HG03469 (cell line): Measurements from ENCODE around the gene POPDC2.

ENCODE experiments used
- ATAC-seq: cut with Tn5 transposase; IDR thresholded peaks from one replicate; pipeline ENCODE4 v1.9.1; 2021; ENCODE audit warnings: mild to moderate bottlenecking, moderate library complexity, moderate number of reproducible peaks; ENCODE audit not compliant: unreplicated experiment

The POPDC2 gene

DNA sequence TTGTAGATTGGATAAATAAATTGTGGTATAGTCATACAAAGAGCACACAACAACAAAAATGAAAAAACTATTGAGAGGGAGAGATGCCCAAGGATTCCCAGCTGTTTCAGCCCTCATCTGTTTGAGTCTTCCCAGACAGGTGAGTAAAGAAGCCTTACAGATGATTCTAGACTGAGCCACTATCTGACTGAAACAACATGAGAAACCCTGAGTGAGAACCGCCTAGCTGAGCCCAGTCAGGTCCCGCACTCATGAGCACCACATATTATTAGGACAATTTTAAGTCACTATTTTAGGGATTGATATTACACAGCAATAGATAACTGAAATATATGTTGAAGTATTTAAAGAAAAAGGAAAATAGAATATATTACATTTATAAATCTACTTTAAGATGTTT is 19.0 kb downstream of the POPDC2 start:
- no peak for ATAC-seq

DNA sequence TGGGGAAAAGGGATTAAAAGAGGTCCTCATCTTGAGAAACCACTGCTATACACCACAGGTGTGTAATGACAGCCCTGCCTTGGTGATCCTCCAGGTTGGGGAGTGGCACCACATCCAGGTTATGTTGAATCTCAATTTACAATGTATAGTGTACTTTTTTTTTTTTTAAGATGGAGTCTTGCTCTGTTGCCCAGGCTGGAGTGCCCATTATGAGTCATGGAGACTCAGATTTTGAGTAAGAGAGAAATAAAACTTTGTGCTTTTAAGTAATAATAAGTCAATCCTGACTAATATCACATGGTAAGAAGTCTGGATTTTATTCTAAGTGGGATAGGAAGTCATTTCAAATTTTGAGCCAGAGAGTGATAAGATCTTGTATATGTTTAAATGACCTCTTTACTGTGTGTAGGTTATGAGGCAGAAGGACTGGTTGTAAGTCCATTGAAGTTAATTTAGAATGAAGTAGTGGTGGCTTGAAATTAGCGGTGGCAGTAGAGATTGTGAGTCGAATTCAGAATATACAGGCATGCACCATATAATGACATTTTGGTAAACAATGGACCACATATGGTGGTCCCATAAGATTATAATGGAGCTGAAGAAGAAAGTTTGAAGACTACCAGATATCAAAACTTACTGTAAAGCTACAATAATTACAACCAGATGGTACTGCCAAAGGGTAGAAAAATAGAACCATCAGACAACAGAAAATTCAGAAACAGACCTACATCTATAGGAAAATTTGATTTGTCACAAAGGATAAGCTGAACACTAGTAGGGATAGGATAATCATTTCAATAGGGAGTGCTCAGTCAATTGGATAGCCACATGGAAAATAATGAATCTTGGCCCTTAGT is 20.7 kb downstream of the POPDC2 start:
- no peak for ATAC-seq

DNA sequence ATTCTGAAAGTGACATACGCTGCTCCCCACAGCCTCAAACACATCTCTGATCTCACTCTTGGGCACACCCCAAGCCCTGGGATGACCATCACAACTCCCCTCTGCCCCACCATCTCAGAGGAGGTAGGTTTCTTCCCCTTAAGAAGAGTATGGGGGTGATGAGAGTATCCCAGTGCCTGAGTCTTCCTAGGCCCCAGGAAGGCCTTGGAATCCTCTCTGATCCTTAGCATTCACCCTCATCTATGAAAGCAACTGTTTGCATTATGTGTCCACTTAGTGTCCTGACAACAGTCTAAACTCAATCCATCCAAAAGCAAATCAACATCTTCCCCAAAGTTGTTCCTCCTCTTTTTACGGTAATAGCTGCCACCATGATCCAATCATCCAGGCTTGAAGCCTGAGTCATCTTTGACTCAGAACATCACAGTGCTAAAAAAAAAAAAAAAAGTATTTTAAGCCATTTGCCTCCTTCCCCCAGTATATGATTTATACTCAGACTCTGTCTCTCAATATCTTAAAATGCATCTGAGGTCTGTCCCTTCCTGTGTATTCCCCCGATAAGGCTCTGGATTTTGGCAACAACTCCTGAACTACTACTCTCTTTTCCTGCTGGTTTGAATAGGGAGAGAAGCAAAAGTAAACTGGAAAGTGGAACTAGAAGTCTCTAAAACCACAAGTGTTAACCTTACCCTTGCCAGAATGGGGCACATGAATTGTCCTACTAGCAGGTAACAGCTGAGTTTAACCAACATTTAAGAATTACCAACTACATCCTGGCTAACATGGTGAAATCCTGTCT is 22.5 kb downstream of the POPDC2 start:
- peak; percentile 21 for ATAC-seq

DNA sequence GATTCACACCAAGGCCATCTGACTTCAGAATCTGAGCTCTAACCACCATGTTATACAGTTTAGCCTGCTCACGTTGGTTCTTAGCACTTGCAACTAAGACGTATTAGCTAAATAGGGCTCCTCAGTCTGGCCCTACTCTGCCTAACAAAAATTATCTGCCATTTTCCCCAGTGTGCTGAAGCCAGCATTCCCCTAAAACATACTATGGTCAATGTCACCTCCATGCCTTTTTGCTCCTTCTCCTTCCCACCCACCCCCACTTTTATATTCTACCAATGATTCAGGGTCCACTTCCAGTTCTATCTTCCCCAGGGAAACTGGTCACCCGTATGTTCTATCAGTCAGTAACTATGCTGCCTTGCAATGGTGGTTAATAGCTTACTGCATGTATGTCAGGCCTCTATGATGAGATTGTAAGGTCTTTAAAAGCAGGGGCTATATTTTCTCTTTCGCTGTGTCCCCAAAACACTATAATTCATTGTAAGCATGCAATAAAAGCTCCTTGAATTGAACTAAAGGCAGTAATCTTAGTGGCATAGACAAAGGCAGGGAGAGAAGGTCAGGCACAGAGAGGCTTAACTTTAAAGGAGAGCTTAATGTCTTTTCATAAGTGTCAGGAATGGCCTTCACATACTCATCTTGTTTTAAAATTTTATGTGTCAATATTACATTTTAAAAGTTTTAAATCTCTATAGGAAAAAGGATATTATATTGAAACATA is 23.3 kb downstream of the POPDC2 start:
- ATAC-seq = no peak

DNA sequence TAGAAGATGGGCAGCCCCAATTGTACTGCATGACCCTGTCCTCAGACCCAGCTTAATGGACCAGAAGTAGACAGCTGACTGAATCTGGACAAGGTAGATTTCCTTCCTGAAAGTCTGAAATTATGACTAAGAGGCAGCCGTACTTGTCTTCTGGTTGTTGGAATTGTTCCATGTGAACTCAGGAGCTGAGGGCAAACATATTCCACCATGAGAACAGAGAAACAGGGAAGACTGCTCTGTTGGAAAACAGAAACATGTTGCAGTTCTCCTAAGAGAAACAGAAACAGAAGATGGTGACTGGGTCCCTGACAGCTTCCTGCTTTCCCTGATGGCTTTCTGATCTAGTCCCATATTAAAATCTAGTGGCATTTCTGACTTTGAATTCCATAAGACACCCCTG is 24.1 kb downstream of the POPDC2 start:
- no peak for ATAC-seq

DNA sequence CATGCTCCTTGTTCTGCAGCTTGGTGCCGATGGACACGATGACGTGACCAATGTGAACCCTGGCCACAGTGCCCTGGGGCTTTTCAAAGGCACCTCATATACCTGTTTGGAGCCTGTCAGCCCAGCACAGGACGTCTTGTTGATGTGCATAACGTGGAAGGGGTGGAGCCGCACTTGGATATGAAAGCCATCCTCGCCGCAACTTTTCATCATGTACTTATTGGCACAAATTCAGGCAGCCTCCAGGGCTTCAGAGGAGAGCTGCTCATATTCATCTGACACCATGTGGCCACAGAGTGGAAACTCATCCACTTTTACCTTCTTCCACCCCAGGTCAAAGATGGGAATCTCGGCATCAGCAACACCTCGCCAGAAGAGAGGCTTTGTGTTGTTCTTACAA is 24.7 kb downstream of the POPDC2 start:
- ATAC-seq = no peak

DNA sequence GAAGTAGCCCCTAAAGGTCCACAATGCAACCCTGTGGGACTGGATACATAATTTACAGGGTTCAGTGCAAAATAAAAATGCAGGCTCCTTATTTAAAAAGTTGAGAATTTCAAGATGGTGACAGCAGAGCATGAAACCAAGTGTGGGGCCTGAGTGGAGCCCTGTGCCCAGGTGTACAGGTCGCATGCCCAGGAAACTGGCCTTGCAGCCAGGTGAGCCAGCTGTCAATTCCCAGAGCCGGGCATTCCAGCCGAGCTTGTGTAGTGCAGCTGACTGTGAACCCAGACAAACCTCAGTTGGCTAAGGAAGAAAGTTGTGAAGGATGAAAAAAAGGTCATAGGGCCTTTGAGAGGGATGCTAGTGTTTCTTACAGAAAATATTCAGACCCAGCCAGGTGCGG is 27.6 kb downstream of the POPDC2 start:
- ATAC-seq = no peak

DNA sequence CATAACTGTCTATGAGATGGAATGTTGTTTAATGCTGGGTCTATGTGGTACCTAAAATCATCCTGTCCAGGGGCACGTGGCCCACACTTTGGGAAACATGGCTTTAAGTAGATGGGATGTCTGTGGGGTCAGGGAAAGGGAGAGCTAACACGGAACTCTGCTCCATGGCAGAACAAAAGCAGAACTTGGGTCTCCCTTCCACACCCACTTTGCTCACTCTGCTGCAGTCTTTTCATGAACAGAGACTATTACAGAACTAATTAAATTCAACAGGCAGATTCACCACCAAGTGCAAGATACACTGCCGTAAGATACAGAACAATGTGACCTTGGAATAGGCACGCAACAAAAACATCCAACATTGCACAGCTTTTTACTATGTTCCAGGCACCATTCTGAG is 28.2 kb downstream of the POPDC2 start:
- no peak for ATAC-seq

DNA sequence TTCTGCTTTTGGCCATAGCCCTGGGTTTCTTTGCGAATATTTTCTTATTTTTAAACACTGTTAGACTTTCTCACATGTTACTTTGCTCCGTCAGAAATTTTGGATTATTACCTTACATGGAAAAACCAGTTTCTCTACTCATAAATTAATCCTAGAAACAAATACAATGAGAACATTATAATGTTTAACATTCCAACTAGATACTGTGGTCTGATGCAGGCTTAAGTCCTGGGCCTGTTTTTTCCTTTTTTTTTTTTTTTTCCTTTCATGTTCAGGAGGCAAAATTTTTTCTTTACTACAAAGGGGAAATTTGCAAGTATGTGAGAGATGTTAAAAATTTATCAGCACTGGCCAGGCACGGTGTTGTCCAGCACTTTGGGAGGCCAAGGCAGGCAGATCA is 28.9 kb downstream of the POPDC2 start:
- no peak for ATAC-seq

DNA sequence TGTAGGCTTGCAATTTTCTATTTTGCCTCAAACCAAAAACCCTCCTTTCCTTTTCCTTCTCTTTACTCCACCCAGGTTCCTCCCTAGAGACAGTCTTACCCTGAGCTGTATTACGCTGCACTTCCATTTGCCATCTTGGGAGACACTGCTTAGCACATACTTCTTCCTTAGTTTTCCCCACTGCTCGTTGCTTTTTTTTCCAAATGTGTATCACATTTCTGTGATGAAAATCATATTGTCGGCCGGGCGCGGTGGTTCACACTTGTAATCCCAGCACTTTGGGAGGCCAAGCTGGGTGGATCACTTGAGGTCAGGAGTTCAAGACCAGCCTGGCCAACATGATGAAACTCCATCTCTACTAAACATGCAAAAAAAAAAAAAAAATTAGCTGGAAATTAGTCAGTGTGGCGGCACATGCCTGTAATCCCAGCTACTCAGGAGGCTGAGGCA is 29.5 kb downstream of the POPDC2 start:
- no peak for ATAC-seq

DNA sequence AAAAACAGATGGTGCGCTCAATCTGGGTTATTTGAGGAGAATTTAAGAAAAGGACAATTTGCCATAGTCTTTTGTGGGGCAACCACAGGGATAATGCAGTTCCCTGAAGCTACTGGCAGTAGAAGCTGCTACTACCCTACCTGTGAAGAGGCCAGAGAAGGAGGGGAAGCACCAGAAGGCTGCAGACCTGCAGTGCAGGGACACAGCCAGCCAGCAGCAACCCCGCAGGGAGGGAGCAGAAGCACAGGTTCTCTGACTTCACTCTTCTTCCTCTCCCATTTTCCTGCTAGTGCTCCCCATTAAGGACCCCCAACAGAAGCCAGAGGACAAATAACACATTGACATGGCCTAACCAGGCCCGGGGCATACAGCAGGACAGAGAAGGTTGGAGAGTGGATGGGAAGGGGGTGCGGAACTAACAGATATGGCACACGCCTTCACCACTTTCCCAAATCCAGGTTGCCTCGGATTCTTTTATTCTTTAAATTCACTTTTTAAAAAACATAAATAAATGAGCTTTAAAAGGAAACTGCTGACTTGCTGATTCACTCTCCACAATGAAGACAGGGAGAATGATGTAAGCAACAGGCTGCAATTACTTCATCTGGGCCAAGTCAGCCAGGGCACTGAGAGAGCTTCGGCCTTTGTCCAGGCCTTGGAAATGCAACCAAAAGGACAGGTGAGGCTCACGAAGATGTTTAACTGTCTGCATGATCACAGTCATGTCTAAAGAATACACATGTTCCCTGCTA is 30.1 kb downstream of the POPDC2 start:
- no peak for ATAC-seq

DNA sequence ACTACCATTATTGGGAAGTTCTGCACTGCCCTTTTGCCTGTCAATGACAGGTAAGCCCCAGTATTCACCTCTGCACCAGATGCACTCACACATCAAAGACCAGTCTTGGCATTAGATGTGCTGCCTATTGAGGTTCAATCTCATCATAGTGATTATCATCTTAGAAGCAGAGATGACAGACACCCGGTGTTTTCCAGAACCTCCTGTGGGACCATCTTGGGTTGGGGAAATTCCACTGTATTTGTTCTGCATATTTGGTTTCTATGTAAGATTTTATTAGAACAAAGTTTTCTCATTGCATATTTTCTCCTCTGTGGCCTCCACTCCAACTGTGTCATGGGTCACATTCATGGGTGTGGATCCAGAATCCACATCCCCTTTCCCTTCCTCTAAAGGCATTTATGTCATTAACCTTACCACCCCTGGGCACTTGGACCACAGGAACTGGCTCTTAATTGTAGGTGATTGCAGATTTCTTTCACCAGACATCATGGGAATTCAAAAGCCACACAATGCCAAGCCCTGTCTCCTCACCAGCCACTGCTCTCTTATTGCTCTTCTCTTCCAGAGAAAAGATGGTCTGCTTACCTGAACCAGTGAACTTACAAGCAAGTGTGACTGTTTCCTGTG is 31.5 kb downstream of the POPDC2 start:
- peak; percentile 18 for ATAC-seq

DNA sequence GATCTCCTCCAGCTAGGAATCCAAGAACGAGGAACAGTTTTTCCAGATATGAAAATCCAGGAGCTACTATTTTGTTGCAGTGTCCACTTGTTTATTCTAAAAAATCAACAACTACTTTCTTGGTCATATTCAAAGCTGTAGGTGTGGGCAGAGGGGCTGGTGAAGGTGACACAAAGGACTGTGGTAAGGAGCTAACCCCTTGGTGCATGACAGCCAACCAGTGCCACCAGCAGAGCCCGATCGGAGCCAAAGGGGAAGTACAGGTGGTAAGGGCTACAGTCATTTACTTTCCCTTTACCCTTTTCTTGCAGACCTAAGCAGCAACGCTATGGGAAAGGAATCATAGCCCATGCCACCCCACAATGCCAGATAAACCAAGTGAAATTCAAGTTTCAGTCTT is 32.0 kb downstream of the POPDC2 start:
- ATAC-seq = peak; percentile 41

DNA sequence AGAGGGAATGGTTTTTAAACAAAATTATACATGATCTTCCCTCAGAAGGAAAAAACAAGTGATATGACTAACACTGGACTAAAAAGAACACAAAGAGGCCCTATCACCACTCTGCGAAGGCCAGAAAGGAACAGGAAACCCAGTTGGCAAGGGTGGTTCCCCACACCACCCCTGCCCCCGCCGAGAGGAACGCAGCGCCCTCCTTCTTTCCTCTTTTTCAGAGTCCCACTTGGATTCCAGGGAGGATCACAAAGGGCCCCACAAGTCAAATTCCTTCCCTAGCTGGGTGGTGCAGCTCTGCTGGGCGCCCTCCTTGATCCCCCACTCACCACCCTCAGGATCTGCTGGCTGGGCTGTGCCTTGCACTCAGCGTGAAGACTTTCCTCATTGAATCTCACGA is 32.9 kb downstream of the POPDC2 start:
- ATAC-seq = no peak

DNA sequence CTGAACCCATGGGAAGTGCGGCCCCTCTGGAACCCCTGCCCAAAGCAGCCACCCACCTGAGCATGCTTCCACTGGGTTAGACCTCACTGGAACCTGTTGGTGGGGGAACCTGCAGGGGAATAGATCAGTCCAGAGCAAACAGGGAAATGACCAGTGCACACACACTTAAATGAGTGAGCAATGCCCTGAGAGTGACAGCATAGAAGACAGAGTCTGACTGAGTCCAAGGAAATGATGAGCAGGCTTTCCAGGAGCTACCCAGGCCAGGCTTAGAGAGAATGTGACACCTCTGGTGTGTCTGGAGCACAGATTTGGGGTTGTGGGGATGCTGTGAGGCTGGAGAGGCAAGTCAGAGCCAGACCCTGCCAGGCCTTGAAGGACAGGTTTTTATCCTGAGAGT is 34.2 kb downstream of the POPDC2 start:
- no peak for ATAC-seq

DNA sequence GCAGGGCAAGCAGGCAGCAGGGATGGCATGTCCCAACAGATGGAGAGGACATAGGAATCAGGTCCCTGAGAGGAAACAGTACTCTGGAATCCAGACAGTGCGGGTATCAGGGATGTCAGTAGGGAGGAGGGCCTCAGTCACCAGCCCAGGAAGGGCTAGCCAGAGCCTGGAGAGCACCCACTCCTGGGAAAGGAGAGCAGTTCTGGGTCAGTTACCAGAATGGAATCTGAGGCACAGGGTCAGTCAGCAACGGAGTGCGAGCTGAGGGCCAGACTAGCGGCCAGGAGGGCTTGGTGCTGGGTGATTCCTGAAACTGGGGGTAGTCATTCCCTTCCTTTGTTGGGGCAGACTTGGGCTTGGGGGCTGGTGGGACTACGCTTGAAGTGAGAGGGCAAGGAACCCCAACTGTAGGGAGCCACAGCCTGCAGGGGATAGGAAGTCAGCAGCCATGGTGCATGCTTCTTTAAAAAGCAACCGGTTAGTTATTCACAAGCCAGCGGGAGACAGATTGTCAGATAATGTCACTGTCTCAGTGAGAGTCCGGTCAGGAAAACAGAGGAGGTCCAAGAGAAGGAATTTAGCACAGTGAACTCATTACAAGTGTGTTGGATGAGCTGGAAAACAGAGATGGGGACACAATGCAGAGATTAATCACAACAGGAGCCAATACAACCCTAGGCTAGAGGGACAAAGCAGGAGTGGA is 34.8 kb downstream of the POPDC2 start:
- ATAC-seq = no peak

DNA sequence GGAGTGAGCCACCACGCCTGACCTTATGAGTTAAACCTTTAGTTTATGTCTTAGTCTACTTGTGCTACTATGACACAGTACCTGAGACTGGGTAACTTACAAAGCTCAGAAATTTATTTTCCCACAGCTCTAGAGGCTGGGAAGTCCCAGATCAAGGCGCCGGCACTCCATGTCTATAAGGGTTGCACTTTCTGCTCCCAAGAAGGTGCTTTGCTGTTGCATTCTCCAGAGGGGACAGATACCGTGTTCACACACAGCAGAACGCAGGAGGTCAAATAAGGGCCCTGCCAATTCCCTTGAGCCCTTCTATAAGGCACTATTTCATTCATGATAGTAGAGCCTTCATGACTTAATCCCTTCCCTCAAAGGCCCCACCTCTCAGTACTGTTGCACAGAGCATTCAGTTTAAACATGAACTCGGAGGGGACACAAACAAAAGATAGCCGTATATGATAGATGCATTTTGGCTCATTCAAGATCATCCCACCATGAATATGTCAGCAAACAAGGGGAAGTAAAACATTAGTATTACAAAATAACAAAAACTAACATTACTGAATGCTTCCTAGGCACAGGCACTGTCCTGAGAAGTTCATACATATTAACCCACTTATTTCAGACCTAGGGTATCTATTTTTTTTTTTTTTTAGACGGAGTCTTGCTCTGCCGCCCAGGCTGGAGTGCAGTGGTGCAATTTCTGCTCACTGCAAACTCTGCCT is 36.2 kb downstream of the POPDC2 start:
- no peak for ATAC-seq

DNA sequence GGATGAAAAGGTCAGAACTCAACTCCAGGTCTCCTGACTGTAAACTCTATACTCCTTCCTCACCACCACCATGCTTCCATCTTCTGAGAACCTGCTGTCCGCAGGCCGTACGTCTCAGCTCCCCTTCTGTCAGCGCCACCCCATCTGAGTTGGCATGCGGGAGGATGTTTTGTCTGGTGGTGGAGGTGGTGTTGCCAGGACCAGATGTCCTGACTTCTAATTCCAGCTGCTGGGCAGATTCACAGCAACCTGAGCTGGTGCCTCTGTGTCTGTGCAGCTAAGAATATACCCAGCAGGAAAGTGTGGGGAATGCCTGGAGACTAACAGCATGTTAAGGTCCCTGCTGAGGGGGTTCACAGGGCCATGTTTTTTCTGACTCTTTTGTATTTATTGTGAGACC is 39.5 kb downstream of the POPDC2 start:
- ATAC-seq = no peak

DNA sequence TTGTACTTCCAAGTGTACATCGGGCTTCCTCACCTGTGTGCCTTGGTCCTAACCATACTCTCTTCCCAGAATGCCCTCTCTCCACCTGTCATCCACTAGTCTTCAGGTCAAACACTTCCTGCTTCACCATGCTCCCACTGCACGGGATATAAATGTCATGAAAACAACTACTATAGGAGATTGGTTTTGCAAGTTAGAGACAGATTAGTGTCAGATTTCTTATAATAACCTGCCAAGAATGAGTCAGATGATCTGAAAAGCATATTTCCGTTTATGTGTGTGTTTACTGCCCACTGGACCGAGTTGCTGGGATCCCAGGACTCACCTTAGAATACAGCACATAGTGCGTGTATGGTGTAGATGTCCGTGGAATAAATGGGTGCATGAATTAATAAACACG is 41.3 kb downstream of the POPDC2 start:
- no peak for ATAC-seq
